ENCODE data around the gene DCTPP1. TPM values are rescaled to one million over a fixed set of nuclear protein-coding genes. Genes with fewer than 3 reads are reported as not detected.

The DCTPP1 gene
- total RNA-seq, 2 experiments from 2014 or later = 98.4 to 105 TPM

GRCh38 chr16:30416047-30416603, 13.7 kb downstream of the DCTPP1 start:
- Mint-ChIP-seq H3K27me3 (no peaks in the 10 kb centered on the region), H3K4me1 (ENCODE audit: low read depth) (peaks cover 32% of the 10 kb centered on the region), H3K4me3 (no peak overlapping the region), H3K36me3 (ENCODE audit: low read depth) (peaks cover 45% of the 10 kb centered on the region), H3K27ac (no peak overlapping the region), H3K9me3 (no peaks in the 10 kb centered on the region)
- DNase-seq (no peak), ATAC-seq (no peak)
- intact Hi-C loops (cut with micrococcal nuclease) = no loop called here
- no peak for TF ChIP-seq CTCF (IDR thresholded peaks at IDR 0.05)
- ChIA-PET CTCF (interaction anchor here (1.1 to 3.6 kb wide), 6 partner anchors 8 to 199 kb away, joined by 3 to 36 read pairs (median 4); partner anchors contain the start of genes DCTPP1 and ZNF771), POLR2A (interaction anchor here (1.2 to 4.2 kb wide), 6 partner anchors 10 to 119 kb away, joined by 3 to 38 read pairs (median 6); partner anchors contain the start of genes DCTPP1 and ZNF771)

- Mint-ChIP-seq H3K9me3 (no peaks in the 10 kb centered on the region), H3K4me1 (ENCODE audit: low read depth) (peaks cover 37% of the 10 kb centered on the region)
Measured at GRCh38 chr16:30414159-30414558, 15.7 kb downstream of the DCTPP1 start.

GRCh38 chr16:30413112-30413806, 16.6 kb downstream of the DCTPP1 start:
- CTCF ChIA-PET = interaction anchor here (2.1 kb wide), 1 partner anchor 17 kb away, joined by 9 read pairs; the partner anchor contains the start of gene DCTPP1
- DNase-seq = no peak
- Mint-ChIP-seq H3K27me3 (no peaks in the 10 kb centered on the region), H3K9me3 (no peaks in the 10 kb centered on the region), H3K4me3 (no peak overlapping the region), H3K36me3 (ENCODE audit: low read depth) (peaks cover 33% of the 10 kb centered on the region), H3K4me1 (ENCODE audit: low read depth) (peaks cover 42% of the 10 kb centered on the region), H3K27ac (peak overlapping the region; percentile 30)
- intact Hi-C loops (cut with micrococcal nuclease) = no loop called here
- no peak for ATAC-seq
- TF ChIP-seq CTCF (IDR thresholded peaks at IDR 0.05) = no peak
- POLR2A ChIA-PET = no interaction called here

More at GRCh38 chr16:30414159-30414558, 15.7 kb downstream of the DCTPP1 start:
- no peak for TF ChIP-seq CTCF (IDR thresholded peaks at IDR 0.05)
- peaks cover 38% of the 10 kb centered on the region for H3K36me3 Mint-ChIP-seq (ENCODE audit: low read depth)
- DNase-seq (no peak), ATAC-seq (no peak)
- ChIA-PET POLR2A (interaction anchor here (0.8 kb wide), 1 partner anchor 10 kb away, joined by 4 read pairs; no protein-coding TSS in a partner anchor), CTCF (interaction anchor here (1.1 kb wide), 1 partner anchor 201 kb away, joined by 3 read pairs; no protein-coding TSS in a partner anchor)
- no peaks in the 10 kb centered on the region for H3K27me3 Mint-ChIP-seq
- peak overlapping the region; percentile 3 for H3K27ac Mint-ChIP-seq
- intact Hi-C loops (cut with micrococcal nuclease) = no loop called here
- H3K4me3 Mint-ChIP-seq = no peak overlapping the region

- Mint-ChIP-seq H3K9me3 (no peaks in the 10 kb centered on the region), H3K4me3 (peak overlapping the region; percentile 51), H3K4me1 (ENCODE audit: low read depth) (peaks cover 34% of the 10 kb centered on the region), H3K27ac (peak overlapping the region; percentile 66), H3K27me3 (no peaks in the 10 kb centered on the region), H3K36me3 (ENCODE audit: low read depth) (peaks cover 19% of the 10 kb centered on the region)
- DNase-seq (peak; percentile 95), ATAC-seq (peak; percentile 47)
- ChIA-PET CTCF (interaction anchor here (0.6 to 5.0 kb wide), 40 partner anchors 8 to 317 kb away, joined by 3 to 51 read pairs (median 5); partner anchors contain the start of genes CD2BP2, CORO1A, DCTPP1 and SEPTIN1), POLR2A (interaction anchor here (0.7 to 2.2 kb wide), 11 partner anchors 9 to 223 kb away, joined by 3 to 8 read pairs (median 4); partner anchors contain the start of genes ITGAL and SEPTIN1)
- intact Hi-C loops (cut with micrococcal nuclease) = loop anchor here (5.0 kb wide), 1 partner anchor 37 kb away; the partner anchor contains the start of genes MYL11 and TBC1D10B
- TF ChIP-seq CTCF (IDR thresholded peaks at IDR 0.05) = peak; percentile 94
Measured at GRCh38 chr16:30409125-30410060, 20.4 kb downstream of the DCTPP1 start.

All from activated CD8-positive, alpha-beta T cell treated with anti-CD3 and anti-CD28 coated beads for 36 hours (primary cell).